SK-N-MC (cell line): ENCODE measurements around the gene TBC1D24.
"Not testable (repeated sequence)": the region's sequence is repeated elsewhere in the genome, so short reads cannot be mapped to it uniquely, and the experiment has no call there.

ENCODE experiments used
- DNase-seq: peaks from one replicate; pipeline ENCODE4 v3.0.0-alpha.2; 2011; ENCODE audit warnings: low read depth, low spot score
- H3K27ac ChIP-seq: fragments of 200-600 bp; sonication (generic); 2 replicates; pipeline ENCODE4 v1.5.1; 2016; ENCODE audit warnings: mixed run types
- H3K36me3 ChIP-seq: fragments of 200-600 bp; sonication (generic); 2 replicates; pipeline ENCODE4 v1.6.1; 2017; ENCODE audit warnings: antibody characterized with exemption, low read length, mixed read lengths; ENCODE audit not compliant: insufficient read depth
- H3K4me3 ChIP-seq: fragments of 200-600 bp; sonication (generic); 2 replicates; pipeline ENCODE4 v1.5.1; 2016
- H3K9ac ChIP-seq: fragments of 200-600 bp; sonication (generic); 2 replicates; pipeline ENCODE4 v1.8.0; 2017; ENCODE audit warnings: mixed run types, mixed read lengths; ENCODE audit not compliant: insufficient read length
- H3K9me3 ChIP-seq: fragments of 200-600 bp; sonication (generic); 2 replicates; pipeline ENCODE4 v1.6.1; 2017; ENCODE audit warnings: low read depth, mild to moderate bottlenecking, antibody characterized with exemption, low read length, moderate library complexity, mixed read lengths
- EZH2 ChIP-seq: fragments of 200-600 bp; sonication (generic); IDR thresholded peaks from one replicate; pipeline ENCODE4 v1.6.1; 2017; ENCODE audit warnings: antibody characterized with exemption
- FOXP2 ChIP-seq: optimal IDR thresholded peaks from 2 replicates; pipeline ENCODE3; 2011; ENCODE audit warnings: mild to moderate bottlenecking, moderate library complexity; ENCODE audit not compliant: insufficient read depth; ENCODE audit errors: extremely low read length, control extremely low read depth
- POLR2AphosphoS5 ChIP-seq: IDR thresholded peaks from 2 replicates; pipeline ENCODE4 v1.6.1; 2012; ENCODE audit warnings: mild to moderate bottlenecking, low read depth, low read length, borderline replicate concordance

Gene TBC1D24

GRCh38 chr16:2532494-2533141, 57.7 kb downstream of the TBC1D24 start:
- no peaks in the 10 kb centered on the region; the same call in 1 of the 2 replicates for H3K36me3 ChIP-seq
- no peak for DNase-seq
- H3K9ac ChIP-seq = peak overlapping the region; percentile 75
- H3K9me3 ChIP-seq = no peaks in the 10 kb centered on the region
- H3K27ac ChIP-seq = no peak overlapping the region
- H3K4me3 ChIP-seq = peak overlapping the region; percentile 81
- TF ChIP-seq POLR2AphosphoS5 = no peak

DNA sequence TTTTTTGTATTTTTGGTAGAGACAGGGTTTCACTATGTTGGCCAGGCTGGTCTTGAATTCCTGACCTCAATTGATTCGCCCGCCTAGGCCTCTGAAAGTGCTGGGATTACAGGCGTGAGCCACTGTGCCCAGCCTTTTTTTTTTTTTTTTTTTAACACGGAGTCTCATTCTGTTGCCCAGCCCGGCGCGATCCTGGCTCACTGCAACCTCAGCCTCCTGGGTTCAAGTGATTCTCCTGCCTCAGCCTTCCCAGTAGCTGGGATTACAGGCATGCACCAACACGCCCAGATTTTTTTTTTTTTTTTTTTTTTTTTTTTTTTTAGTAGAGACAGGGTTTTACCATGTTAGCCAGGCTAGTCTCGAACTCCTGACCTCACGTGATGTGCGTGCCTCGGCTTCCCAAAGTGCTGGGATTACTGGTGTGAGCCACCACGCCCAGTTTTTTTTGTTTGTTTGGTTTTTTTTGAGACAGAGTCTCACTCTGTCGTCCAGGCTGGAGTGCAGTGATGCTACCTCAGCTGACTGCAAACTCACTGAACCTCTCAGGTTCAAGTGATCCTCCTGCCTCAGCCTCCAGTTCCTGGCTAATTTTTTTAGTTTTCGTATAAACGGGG, 58.3 kb downstream of the TBC1D24 start:
- not testable (repeated sequence) for H3K36me3 ChIP-seq, H3K27ac ChIP-seq, H3K9me3 ChIP-seq, H3K9ac ChIP-seq, DNase-seq
- peak overlapping the region; percentile 81; the same call in 1 of the 2 replicates for H3K4me3 ChIP-seq

DNA sequence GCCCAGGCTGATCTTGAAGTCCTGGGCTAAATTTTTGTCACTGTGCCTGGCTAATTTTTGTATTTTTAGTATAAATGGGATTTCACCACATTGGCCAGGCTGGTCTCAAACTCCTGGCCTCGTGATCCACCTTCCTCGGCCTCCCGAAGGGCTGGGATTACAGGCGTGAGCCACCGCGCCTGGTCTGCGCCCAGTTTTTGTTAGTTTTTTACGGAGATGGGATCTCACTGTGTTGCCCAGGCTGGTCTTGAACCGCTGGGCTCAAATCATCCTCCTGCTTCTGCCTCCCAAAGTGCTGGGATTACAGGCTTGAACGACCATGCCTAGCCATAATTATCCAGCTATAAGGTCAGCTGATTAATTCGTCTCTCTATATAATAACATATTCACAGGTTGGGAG, 59.0 kb downstream of the TBC1D24 start:
- no peaks in the 10 kb centered on the region for H3K9me3 ChIP-seq
- no peak overlapping the region for H3K27ac ChIP-seq
- DNase-seq = no peak

GRCh38 chr16:2534335-2534734, 59.4 kb downstream of the TBC1D24 start:
- H3K27ac ChIP-seq, DNase-seq, H3K9ac ChIP-seq, H3K4me3 ChIP-seq, H3K9me3 ChIP-seq, H3K36me3 ChIP-seq: not testable (repeated sequence)

More for the DNA sequence above, 59.0 kb downstream of the TBC1D24 start:
- TF ChIP-seq POLR2AphosphoS5 (no peak), EZH2 (no peak), FOXP2 (no peak)
- no peaks in the 10 kb centered on the region for H3K36me3 ChIP-seq
- no peak overlapping the region for H3K9ac ChIP-seq
- no peak overlapping the region for H3K4me3 ChIP-seq

DNA sequence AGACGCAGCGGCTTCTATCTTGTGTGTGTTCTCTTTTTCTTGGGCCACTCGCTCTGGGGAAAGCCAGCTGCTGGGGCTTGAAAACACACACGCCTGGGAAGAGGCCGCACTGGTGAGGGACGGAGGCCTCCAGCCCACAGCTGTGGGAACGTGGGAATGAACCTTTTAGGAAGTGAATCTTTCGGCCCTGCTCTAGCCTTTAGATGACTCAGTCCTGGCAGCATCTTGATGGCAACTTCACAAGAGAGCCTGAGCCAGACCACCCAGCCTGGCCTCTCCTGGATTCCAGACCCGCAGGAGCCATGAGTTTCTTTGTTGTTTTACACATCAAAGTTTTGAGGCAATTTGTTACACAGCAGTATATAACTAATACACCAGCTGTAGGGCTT, 60.7 kb downstream of the TBC1D24 start:
- no peak for TF ChIP-seq FOXP2
- no peak for TF ChIP-seq POLR2AphosphoS5
- no peak for TF ChIP-seq EZH2
- H3K4me3 ChIP-seq = no peak overlapping the region
- no peak for DNase-seq
- no peaks in the 10 kb centered on the region for H3K36me3 ChIP-seq
- no peak overlapping the region for H3K9ac ChIP-seq
- H3K27ac ChIP-seq = no peak overlapping the region
- H3K9me3 ChIP-seq = no peaks in the 10 kb centered on the region

DNA sequence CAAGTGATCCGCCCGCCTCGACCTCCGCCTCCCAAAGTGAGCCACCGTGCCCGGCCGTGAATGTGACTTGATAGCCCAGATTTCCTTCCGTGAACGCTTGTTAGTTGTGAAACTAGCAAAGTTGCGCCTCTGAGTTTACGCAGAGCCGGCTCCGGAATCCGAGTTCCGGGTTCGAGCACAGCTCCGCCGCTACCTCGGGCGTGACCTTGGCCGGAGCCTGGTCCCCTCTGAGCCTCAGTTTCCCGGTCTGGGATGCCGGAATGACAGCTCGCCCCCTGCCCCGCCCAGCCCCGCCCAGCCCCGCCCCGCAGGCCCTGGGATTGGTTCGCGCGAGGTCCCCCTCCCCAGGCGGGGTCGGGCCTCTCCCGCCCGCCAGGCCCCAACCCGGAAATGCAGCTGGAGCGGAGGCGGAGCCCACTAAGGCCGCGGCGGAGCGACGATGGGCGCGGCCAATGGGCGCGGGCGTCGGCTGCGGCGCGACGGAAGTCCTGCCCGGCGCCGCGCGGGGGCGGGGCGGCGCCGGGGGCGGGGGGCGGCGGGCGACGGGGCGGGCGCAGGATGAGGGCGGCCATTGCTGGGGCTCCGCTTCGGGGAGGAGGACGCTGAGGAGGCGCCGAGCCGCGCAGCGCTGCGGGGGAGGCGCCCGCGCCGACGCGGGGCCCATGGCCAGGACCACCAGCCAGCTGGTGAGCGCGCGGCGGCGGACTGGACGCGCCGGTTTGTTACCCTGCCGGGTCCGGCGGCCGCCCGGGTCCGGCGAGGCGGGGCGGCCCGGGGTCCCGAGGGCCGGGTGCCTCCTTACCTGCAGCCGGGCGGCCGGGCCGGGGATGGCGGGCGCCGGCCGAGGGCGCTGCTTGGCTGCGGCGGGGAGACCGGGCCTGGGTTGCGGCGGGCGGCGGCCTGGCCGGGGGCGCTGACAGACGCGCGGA, 62.8 kb downstream of the TBC1D24 start, which contains the start of gene PDPK1:
Gene PDPK1, plus strand, starts transcription at position 571 of the 929 bp plus-strand sequence. Its CDS starts 92 bp downstream, at position 663.
- Histone ChIP-seq H3K9ac (peak within 1 kb of the TSS; percentile 60), H3K4me3 (peak within 1 kb of the TSS; percentile 90), H3K9me3 (no peaks in the 10 kb centered on the region), H3K36me3 (no peaks in the 10 kb centered on the region), H3K27ac (no peak within 1 kb of the TSS)
- no peak for DNase-seq
- no peak for TF ChIP-seq EZH2
- TF ChIP-seq POLR2AphosphoS5 = no peak
- no peak for TF ChIP-seq FOXP2

- not testable (repeated sequence) for H3K9ac ChIP-seq, H3K4me3 ChIP-seq, H3K9me3 ChIP-seq, DNase-seq, H3K27ac ChIP-seq, H3K36me3 ChIP-seq
Measured at GRCh38 chr16:2539192-2539844, 64.4 kb downstream of the TBC1D24 start.

DNA sequence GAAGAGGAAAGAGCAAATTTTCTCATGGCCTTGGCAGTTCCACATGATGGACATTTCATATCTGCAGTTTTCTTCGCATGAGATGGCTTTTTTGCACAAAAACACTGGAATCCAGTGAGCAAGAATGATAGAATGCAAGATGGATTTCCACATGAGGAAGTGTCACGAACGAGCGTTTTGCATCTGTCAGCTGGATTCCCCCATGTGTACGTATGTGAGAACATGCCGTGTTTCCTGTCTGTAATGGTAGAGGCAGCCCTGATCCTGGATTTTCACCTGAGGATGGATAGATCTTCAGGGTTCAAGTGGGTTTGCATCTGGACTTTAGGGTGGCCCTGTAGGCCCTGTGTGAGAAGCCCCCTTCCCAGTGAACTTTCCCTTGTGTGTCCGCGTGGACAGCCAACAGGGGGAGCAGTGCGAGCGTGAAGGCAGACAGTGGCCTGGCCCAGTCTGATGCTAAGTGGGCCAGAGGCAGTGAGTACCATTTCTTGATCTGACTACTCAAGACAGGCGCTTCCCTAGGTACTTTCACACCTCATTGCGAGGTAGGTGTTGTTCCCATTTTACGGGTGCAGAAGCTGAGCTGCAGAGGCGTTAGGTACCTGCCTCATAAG, 65.0 kb downstream of the TBC1D24 start:
- not testable (repeated sequence) for H3K36me3 ChIP-seq, DNase-seq, H3K4me3 ChIP-seq, H3K9ac ChIP-seq, H3K27ac ChIP-seq, H3K9me3 ChIP-seq

GRCh38 chr16:2540912-2541311, 66.0 kb downstream of the TBC1D24 start:
- H3K9ac ChIP-seq, H3K4me3 ChIP-seq, H3K36me3 ChIP-seq, H3K27ac ChIP-seq, H3K9me3 ChIP-seq, DNase-seq: not testable (repeated sequence)

DNA sequence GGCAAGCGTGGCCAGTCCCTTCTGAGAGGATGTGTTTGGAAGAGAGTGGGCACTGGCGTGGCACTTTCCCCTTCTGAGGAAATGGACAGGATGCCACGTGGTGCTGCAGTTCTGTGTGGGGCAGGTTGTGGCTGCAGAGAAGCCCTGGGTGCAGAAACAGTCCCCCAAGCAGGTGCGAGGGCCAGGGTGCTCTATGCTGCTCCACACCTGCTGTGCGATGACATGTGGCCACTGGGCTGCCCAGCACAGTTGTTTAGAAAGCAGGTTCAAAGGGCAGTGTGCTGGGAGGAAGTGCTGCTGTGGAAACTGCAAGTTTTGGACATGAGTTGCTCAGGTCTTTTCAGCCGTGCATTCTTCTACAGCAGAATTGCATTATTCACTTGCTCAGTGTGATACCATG, 66.5 kb downstream of the TBC1D24 start:
- H3K27ac ChIP-seq, H3K36me3 ChIP-seq, H3K9ac ChIP-seq, H3K9me3 ChIP-seq, H3K4me3 ChIP-seq, DNase-seq: not testable (repeated sequence)

DNA sequence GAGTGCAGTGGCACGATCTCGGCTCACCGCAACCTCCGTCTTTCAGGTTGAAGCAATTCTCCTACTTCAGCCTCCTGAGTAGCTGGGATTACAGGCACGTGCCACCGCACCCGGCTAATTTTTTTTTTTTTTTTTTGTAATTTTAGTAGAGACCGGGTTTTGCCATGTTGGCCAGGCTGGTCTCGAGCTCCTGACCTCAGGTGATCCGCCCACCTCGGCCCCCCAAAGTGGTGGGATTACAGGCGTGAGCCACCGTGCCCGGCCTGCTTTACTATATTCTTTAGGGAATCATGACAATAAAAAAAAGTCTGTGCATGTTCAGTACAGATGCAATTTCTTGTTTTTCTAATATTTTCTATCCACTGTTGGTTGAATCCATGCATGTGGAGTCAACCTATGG, 68.8 kb downstream of the TBC1D24 start:
- H3K9me3 ChIP-seq, H3K27ac ChIP-seq, DNase-seq, H3K36me3 ChIP-seq, H3K9ac ChIP-seq, H3K4me3 ChIP-seq: not testable (repeated sequence)

DNA sequence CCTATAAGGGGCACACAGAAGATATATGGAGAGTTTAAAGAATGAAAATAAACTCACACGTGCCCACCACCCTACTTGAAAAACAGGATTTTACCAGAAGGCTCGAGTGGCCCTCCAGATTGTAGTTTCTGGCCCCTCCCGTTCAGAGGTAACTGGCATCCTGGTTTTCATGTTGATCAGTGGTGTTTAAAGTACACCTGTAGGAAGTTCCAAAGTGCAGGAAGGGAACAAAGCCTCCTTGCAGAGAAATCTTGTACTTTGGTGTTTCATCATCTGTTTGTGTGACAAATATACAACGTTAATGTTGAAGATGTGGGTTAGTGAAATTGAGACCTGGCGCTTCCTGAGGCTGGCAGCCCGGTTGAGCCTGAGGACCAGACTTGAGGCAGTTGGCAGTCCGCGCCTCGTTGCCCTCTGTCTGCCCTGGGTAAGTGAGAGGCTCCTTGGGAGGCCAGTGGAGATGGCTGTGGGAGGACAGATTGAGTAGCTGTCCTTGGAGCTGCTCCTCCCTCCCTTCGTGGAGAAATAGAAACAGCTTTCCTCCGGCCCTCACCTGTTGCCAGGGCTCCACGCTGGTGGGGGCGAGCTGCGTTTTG, 75.5 kb downstream of the TBC1D24 start:
- DNase-seq = not testable (repeated sequence)

More for the DNA sequence above, 75.5 kb downstream of the TBC1D24 start:
- H3K27ac ChIP-seq, H3K9ac ChIP-seq, H3K9me3 ChIP-seq, H3K36me3 ChIP-seq, H3K4me3 ChIP-seq: not testable (repeated sequence)
